ENCODE data around the gene CRY2.

Gene CRY2

GRCh38 chr11:45859661-45860140 lies 12.4 kb downstream of the CRY2 start:
- FAIRE-seq = no peak
- DNase-seq (ENCODE audit: insufficient read length, low spot score) = no peak

GRCh38 chr11:45860348-45860747 lies 13.1 kb downstream of the CRY2 start:
- no peak for TF ChIP-seq CTCF (IDR thresholded peaks at IDR 0.05; ENCODE audit: insufficient read depth, missing control alignments)
- FAIRE-seq (no peak), DNase-seq (ENCODE audit: insufficient read length, low spot score) (no peak)

More at GRCh38 chr11:45859661-45860140, 12.4 kb downstream of the CRY2 start:
- TF ChIP-seq CTCF (IDR thresholded peaks at IDR 0.05; ENCODE audit: insufficient read depth, missing control alignments) = no peak

- no peak for TF ChIP-seq CTCF (IDR thresholded peaks at IDR 0.05; ENCODE audit: insufficient read depth, missing control alignments)
- DNase-seq (ENCODE audit: insufficient read length, low spot score) = no peak
These were observed 13.7 kb downstream of the CRY2 start for GRCh38 chr11:45860764-45861510.

GRCh38 chr11:45864041-45864440 lies 16.8 kb downstream of the CRY2 start:
- no peak for TF ChIP-seq CTCF (IDR thresholded peaks at IDR 0.05; ENCODE audit: insufficient read depth, missing control alignments)
- FAIRE-seq (no peak), DNase-seq (ENCODE audit: insufficient read length, low spot score) (no peak)

More at GRCh38 chr11:45860764-45861510, 13.7 kb downstream of the CRY2 start:
- no peak for FAIRE-seq

GRCh38 chr11:45869551-45869950 lies 22.3 kb downstream of the CRY2 start:
- no peak for FAIRE-seq
- TF ChIP-seq CTCF (IDR thresholded peaks at IDR 0.05; ENCODE audit: insufficient read depth, missing control alignments) = no peak

GRCh38 chr11:45870706-45871105 lies 23.4 kb downstream of the CRY2 start:
- no peak for TF ChIP-seq CTCF (IDR thresholded peaks at IDR 0.05; ENCODE audit: insufficient read depth, missing control alignments)
- no peak for DNase-seq (ENCODE audit: insufficient read length, low spot score)
- no peak for FAIRE-seq

More at GRCh38 chr11:45869551-45869950, 22.3 kb downstream of the CRY2 start:
- no peak for DNase-seq (ENCODE audit: insufficient read length, low spot score)

GRCh38 chr11:45871638-45872037 lies 24.4 kb downstream of the CRY2 start:
- TF ChIP-seq CTCF (IDR thresholded peaks at IDR 0.05; ENCODE audit: insufficient read depth, missing control alignments) = no peak
- DNase-seq (ENCODE audit: insufficient read length, low spot score) (no peak), FAIRE-seq (no peak)
